Muscle layer of colon (tissue), 2 donors: ENCODE measurements around the gene LGR6.

ENCODE experiments used
- H3K27ac ChIP-seq: one replicate; pipeline ENCODE4 v1.7.0; 2013; ENCODE audit warnings: low read depth, mild to moderate bottlenecking, low read length, moderate library complexity
- H3K27me3 ChIP-seq, 2 donors: one replicate each; pipeline ENCODE4 v1.7.0; 2013; ENCODE audit warnings: low read length in 2 of 2, mild to moderate bottlenecking in 2 of 2; ENCODE audit not compliant: insufficient read depth in 2 of 2, control insufficient read depth in 1 of 2
- H3K36me3 ChIP-seq: one replicate; pipeline ENCODE4 v1.7.0; 2013; ENCODE audit warnings: mild to moderate bottlenecking, low read length; ENCODE audit not compliant: insufficient read depth
- H3K4me1 ChIP-seq: one replicate; pipeline ENCODE4 v1.7.0; 2013; ENCODE audit warnings: mild to moderate bottlenecking, low read length; ENCODE audit not compliant: insufficient read depth
- H3K4me3 ChIP-seq, 2 donors: one replicate each; pipeline ENCODE4 v1.7.0; 2013; ENCODE audit warnings: low read length in 2 of 2, low read depth in 1 of 2, mild to moderate bottlenecking in 1 of 2, moderate library complexity in 1 of 2
- H3K9ac ChIP-seq: one replicate; pipeline ENCODE4 v1.7.0; 2013; ENCODE audit warnings: low read length
- H3K9me3 ChIP-seq: one replicate; pipeline ENCODE4 v1.7.0; 2013; ENCODE audit warnings: mild to moderate bottlenecking, low read length
- donor health status: abdominal sarcoma.
- donor health status: Adenocarcinoma of cecum.

Gene LGR6

DNA sequence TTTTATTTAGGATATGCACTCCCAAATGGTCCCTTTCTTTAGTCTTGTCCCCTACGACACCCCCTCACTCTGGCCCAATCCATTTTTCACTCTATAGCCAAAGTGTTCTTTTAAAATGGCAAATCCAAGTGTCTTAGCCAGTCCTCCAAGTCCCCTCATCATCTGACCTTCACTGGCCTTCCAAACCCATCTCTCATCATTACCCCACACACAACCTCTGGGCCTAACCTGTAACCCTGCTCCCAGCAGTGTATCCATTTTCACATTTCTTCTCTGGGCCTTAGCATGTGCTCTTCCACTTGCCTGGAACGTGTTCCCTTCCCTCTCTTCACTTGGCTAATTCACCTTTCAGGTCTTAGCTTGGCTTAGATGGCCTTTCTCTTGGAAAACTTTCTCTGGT is 42.6 kb upstream of the LGR6 start:
- Histone ChIP-seq H3K9me3 (no peaks in the 10 kb centered on the region), H3K27me3 (no peaks in the 10 kb centered on the region), H3K4me1 (no peaks in the 10 kb centered on the region), H3K9ac (no peak overlapping the region), H3K36me3 (no peaks in the 10 kb centered on the region), H3K4me3 (no peak overlapping the region), H3K27ac (no peak overlapping the region)

DNA sequence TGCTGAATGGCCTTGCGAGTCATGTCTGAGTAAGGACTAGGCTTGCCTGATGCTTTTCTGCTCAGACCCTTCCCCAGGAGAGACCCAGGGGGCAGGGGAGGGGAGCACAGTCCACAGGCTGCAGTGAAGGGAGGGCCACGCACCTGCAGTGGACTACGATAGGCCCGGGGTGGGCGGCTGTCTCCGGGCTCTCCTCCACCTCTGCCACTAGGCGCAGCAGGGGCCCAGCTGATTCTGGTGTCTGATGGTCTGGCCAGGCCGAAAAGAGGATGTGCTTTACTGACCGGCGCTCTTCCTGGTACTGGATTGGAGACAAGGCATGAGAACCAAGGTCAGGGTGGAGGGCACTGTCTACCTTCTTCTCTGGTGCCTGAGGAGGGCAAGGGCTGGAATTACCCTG is 41.2 kb upstream of the LGR6 start:
- Histone ChIP-seq H3K4me1 (no peaks in the 10 kb centered on the region), H3K4me3 (no peak overlapping the region), H3K9me3 (no peaks in the 10 kb centered on the region), H3K9ac (no peak overlapping the region), H3K27me3 (no peaks in the 10 kb centered on the region), H3K27ac (no peak overlapping the region), H3K36me3 (no peaks in the 10 kb centered on the region)

DNA sequence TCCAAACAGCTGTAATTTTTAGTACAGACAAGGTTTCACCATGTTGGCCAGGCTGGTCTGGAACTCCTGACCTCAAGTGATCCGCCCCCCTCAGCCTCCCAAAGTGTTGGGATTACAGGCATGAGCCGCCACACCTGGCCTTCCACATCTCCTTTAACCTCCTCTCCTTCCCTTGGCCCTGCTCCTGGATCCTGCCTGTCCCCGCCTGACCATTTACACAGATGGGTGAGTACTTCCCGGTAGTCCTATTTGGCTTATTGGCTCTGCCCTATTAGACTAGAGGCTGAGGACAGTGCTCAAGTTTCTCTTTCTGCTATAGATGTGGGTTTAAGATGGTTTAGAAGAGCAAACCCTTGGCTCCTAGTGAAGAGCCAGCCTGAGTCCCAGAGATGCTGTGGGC is 40.3 kb upstream of the LGR6 start:
- H3K27ac ChIP-seq = no peak overlapping the region
- no peaks in the 10 kb centered on the region for H3K36me3 ChIP-seq
- no peak overlapping the region for H3K9ac ChIP-seq
- no peaks in the 10 kb centered on the region for H3K4me1 ChIP-seq
- no peak overlapping the region for H3K4me3 ChIP-seq
- H3K27me3 ChIP-seq = no peaks in the 10 kb centered on the region
- H3K9me3 ChIP-seq = no peaks in the 10 kb centered on the region

DNA sequence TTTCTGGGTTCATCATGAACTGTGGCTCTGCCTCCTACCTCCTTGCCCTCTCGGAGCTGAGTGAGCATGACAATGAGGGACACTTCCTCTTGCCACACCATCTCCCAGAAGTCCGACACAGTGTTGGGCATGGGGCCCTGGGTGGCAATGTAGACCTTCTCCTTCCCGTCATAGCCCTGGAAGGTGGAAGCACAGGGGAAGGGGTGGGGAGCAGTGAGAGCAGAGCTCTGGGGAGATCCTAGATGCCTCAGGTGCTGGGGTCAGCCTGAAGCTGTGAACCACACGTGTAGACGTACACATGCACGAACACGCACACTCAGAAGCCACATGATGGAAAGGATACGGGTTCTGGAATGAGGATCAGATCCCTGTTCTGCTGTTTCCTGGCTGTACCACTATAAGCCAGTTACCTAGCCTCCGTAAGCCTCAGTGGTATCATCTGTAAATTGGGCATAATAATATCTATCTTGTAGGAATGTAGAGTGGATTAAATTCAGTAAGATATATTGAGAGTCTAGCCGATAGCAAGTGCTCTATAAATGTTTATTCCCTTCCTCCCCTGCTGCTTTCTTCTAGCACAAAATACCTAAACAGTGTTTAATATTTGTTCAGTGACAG is 39.3 kb upstream of the LGR6 start:
- Histone ChIP-seq H3K36me3 (no peaks in the 10 kb centered on the region), H3K9me3 (no peaks in the 10 kb centered on the region), H3K4me3 (no peak overlapping the region), H3K27ac (no peak overlapping the region), H3K27me3 (no peaks in the 10 kb centered on the region), H3K4me1 (no peaks in the 10 kb centered on the region), H3K9ac (no peak overlapping the region)

DNA sequence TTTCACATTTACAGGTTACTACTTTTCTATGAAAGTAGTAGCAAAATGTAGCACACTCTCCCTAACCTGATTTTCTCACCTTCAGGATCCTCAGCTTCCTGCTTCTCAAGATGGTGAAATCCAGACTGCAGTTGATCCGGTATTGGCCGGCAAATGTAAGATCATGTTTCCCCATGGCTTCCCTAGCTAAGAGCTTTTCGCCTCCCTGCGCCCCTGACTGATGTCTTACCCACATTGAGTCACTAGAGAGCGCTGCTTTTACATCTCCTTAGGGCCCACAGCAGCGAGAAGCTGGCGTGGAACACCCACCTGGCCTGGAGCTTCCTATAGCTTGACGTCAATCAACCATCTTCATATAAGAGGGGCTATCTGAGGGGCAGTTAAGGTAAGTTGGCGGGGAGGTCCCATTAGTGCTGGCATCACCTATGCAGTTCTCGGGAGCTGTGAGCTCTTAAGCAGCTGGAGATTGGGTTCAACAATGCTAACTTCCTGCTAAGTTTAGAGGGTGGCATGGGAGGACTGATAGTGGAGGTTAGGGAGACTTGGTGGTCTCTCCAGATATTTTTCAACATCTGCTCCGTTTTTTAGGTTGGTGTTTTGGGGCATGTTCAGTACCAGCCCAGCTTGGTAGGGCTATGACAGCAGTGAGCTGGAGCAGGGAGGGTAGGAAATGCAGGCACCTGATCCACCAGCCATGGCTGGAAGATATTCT is 38.7 kb upstream of the LGR6 start:
- no peak overlapping the region for H3K9ac ChIP-seq
- no peak overlapping the region for H3K4me3 ChIP-seq

DNA sequence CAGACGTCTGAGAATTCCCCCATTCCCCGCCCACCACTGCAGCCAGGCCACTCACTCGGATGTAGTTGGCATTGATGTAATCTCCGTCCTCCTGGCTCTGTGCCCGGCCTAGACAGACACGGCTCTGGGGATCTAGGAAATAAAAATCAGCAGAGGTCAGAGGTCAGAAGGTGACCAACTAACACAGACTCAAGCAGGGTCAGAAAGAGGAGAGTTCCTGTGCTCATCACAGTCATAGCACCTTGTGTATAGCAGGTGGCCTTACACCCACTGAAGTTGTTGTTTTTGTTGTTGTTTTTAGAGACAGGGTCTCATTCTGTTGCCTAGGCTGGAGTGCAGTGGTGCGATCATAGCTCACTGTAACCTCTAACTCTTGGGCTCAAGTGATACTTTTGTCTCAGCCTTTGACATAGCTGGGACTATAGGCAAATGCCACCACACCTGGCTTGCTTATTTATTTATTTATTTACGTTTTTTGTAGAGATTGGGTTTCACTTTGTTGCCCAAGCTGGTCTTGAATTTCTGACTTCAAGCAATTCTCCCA is 38.0 kb upstream of the LGR6 start:
- Histone ChIP-seq H3K9ac (no peak overlapping the region), H3K36me3 (no peaks in the 10 kb centered on the region), H3K9me3 (no peaks in the 10 kb centered on the region), H3K27me3 (no peaks in the 10 kb centered on the region), H3K4me1 (no peaks in the 10 kb centered on the region), H3K4me3 (no peak overlapping the region), H3K27ac (no peak overlapping the region)

More for the DNA sequence above, 38.7 kb upstream of the LGR6 start:
- H3K36me3 ChIP-seq = no peaks in the 10 kb centered on the region
- H3K27ac ChIP-seq = no peak overlapping the region
- no peaks in the 10 kb centered on the region for H3K4me1 ChIP-seq
- no peaks in the 10 kb centered on the region for H3K9me3 ChIP-seq
- H3K27me3 ChIP-seq = no peaks in the 10 kb centered on the region

DNA sequence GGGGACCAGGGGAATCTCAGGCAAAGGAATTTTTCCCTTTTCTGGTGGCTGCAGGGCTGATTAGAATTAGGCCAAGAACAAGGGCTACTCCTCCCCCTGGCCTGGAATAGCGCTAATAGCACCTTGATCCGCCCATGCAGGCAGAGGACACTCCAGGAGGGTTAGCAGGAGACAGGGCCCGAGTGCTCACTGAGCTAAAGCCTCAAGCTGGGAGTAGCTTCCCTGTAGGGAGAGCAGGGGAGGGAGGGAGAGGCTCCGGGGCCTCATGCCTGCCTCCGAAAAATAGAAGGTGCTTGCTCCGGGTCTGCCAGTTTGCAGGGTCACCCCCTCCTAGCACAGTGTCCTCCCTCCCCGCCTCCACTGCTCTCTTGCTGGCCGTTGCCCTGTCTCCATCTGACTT is 37.0 kb upstream of the LGR6 start:
- Histone ChIP-seq H3K4me3 (no peak overlapping the region), H3K9me3 (no peaks in the 10 kb centered on the region), H3K36me3 (no peaks in the 10 kb centered on the region), H3K4me1 (no peaks in the 10 kb centered on the region), H3K27me3 (no peaks in the 10 kb centered on the region), H3K9ac (no peak overlapping the region), H3K27ac (no peak overlapping the region)

DNA sequence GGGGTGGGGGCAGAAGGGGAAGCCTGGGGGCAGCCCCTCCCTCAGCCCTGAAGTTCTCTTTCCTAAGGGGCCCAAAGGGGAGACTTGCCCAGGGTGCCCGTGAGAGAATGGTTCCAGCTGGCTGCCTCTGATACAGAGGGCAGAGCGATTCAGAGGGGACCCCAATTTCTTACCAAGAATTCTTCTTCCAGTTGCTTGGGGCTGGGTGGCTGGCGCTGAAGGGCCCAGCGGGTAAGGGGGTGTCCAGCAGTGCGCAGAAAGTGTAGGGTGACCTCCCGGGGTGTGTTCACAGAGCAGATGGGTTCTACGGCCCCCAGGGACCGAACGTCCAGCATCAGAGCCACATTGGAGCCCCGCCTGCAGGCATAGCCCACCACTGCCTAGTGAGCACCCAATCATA is 35.7 kb upstream of the LGR6 start:
- no peaks in the 10 kb centered on the region for H3K4me1 ChIP-seq
- H3K4me3 ChIP-seq = no peak overlapping the region
- H3K27ac ChIP-seq = no peak overlapping the region
- H3K9me3 ChIP-seq = no peaks in the 10 kb centered on the region
- H3K36me3 ChIP-seq = no peaks in the 10 kb centered on the region
- no peak overlapping the region for H3K9ac ChIP-seq
- H3K27me3 ChIP-seq = no peaks in the 10 kb centered on the region

DNA sequence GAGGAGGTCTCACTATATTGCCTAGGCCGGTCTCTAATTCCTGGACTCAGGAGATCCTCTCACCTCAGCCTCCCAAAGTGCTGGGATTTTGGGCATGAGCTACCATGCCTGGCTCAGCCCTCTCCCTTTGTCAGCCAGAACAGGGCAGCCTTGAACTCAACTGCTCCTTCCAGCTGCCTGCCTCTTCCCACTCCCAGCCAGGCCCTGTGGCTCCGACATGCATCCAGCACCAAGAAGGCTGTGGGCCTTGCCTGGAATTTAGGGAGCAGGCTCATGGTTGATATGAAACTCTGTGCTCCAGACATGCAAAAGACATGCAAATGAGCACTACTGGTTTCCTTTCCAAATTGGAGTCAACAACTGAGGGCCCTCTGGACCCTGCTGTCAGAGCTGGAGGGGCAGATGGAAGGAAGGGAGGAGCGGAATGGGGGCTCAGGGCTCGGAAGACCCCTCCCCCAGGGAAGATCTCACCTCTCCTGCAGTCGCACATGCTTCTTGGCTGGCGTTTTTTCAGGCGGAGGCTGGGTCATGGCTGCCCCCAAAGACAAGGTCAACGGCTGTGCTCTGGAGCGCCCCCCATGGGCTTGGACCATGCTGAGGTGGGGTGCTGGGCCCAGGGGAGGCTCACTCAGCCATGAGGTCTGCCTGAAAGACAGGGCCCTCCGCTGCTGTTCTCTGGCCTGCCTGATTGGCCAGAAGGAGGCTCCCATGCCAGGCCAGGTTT is 34.6 kb upstream of the LGR6 start:
- Histone ChIP-seq H3K36me3 (no peaks in the 10 kb centered on the region), H3K27ac (no peak overlapping the region), H3K9me3 (no peaks in the 10 kb centered on the region), H3K27me3 (no peaks in the 10 kb centered on the region), H3K4me1 (no peaks in the 10 kb centered on the region), H3K4me3 (no peak overlapping the region), H3K9ac (no peak overlapping the region)

DNA sequence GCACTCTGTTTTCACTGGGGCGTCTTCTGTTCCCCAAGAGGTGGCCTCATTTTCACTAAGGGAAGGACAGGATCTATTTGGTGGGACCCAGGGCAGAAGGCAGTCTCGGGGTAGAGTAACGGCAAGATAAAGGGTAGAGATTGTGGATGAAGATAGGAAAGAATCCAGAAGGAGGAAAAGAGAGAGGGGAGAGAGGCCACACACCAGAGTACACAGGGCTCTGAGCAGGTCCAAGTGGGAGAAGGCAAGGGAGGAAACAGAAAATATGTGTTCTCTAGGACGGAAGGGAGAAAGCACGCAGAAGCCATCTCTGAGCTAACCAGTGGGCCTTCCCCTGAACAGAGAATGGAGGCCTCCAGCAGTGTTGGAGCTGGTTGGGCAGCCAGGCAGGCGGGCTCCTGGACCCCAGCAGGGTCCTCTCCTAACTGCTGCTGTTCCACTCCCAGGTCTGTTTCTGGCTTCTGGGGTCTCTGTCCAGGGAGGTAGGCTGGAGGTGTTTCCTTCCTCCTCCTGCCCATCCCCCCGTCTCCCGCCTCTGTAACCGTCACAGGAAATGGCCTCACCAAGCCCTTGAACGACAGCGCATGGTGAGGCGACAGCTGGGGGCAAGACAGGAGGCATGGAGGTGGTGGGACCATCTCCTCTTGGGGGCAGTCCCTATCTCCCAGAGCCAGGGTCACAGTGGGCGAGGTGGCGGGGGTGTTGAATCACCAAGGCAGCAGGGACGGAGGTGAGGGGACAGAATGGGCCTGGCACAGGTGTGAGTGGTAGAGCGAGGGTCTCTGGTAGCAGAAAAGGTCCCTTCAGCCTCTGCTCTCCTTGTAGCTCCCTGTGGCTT is 33.8 kb upstream of the LGR6 start:
- no peak overlapping the region for H3K9ac ChIP-seq
- H3K4me3 ChIP-seq = no peak overlapping the region
- no peaks in the 10 kb centered on the region for H3K9me3 ChIP-seq
- H3K27ac ChIP-seq = no peak overlapping the region
- H3K4me1 ChIP-seq = no peaks in the 10 kb centered on the region
- no peaks in the 10 kb centered on the region for H3K36me3 ChIP-seq
- no peaks in the 10 kb centered on the region for H3K27me3 ChIP-seq

DNA sequence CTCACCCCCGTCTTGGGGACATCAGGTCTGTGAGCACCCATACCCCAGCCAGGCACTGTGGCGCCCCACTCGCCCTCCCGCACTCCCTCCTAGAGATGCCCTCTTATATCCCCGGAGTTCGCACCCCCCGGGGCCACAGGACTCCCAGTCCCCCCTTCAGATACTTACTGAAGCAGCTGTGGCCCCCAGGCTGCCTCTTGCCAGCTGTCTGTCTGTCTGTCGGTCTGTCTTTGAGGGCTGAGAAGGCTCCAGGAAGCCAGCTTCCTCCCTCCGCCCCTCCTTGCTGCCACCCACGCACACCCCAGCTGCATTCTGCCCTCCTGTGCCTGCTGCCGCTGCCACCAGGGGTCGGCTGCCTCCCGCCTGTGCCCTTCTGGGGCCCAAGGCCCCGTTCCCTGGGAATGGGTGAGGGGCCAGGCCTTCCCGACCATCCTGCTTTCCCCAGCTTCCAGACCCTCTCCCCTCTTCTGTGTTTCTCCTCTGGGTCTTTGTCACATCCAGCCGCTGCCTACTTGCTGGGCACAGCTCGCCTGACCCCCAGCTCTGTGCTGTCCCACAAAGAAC is 33.1 kb upstream of the LGR6 start, which contains the start of gene PTPN7:
Gene PTPN7, minus strand, starts transcription at position 226 of the 564 bp plus-strand sequence. CDS start 1,200 bp downstream, outside the sequence.
- H3K4me1 ChIP-seq = no peaks in the 10 kb centered on the region
- no peaks in the 10 kb centered on the region for H3K36me3 ChIP-seq
- no peak within 1 kb of the TSS for H3K27ac ChIP-seq
- H3K4me3 ChIP-seq = no peak within 1 kb of the TSS
- no peaks in the 10 kb centered on the region for H3K9me3 ChIP-seq
- H3K9ac ChIP-seq = no peak within 1 kb of the TSS
- no peaks in the 10 kb centered on the region for H3K27me3 ChIP-seq
